K562 (cell line): Measurements from ENCODE around the gene RETREG1. TPM values are rescaled to one million over a fixed set of nuclear protein-coding genes. Genes with fewer than 3 reads are reported as not detected.

Source experiments
- ATAC-seq: fragments of 200-7000 bp; cut with Tn5 transposase; 3 replicates; pipeline ENCODE4 v1.9.1; 2020; ENCODE audit warnings: moderate library complexity
- BruUV-seq: library from RNA; stranded (reverse); fragments of 400-500 nt; replicated peaks from 2 replicates; lab custom pipeline; 2021; lab: Mats Ljungman, UMichigan
- CTCF ChIA-PET: fragments of 300-600 bp; formaldehyde crosslinking; extraction: SDS; loops from one replicate; lab custom pipeline; 2021; ENCODE audit warnings: low intra/inter-chr PET ratio; lab: Yijun Ruan, JAX
- POLR2A ChIA-PET: fragments of 300-600, 350-650 bp; sonication (Branson Sonifier 250); formaldehyde crosslinking; extraction: SDS; loops from one replicate; lab custom pipeline; 2021; ENCODE audit warnings: antibody characterized with exemption, inconsistent platforms; lab: Yijun Ruan, JAX
- DNase-seq, 4 experiments: peaks; one replicate each; pipeline versions ENCODE4 v3.0.0 to v3.0.0-alpha.2; 2011 to 2018; ENCODE audit warnings: low spot score in 3 of 4, mixed read lengths in 3 of 4; ENCODE audit errors: extremely low read depth in 1 of 4
- FAIRE-seq: peaks from 2 replicates; lab custom pipeline; 2011; peaks lifted over from hg19 to GRCh38; lab: Jason Lieb, UNC
- H2AFZ ChIP-seq: 2 replicates; pipeline ENCODE4 v1.6.0; 2011; ENCODE audit warnings: low read depth, low read length, control low read depth, inconsistent platforms
- H3K27ac ChIP-seq: fragments of 200-600 bp; 3 replicates; pipeline ENCODE4 v1.8.0; 2011; ENCODE audit warnings: low read depth, mild to moderate bottlenecking, control low read depth, inconsistent platforms, low read length, moderate library complexity, mixed read lengths; ENCODE audit errors: extremely low read depth
- H3K27me3 ChIP-seq, 2 experiments: fragments of 300-600 bp in 1 of 2; 2 replicates in 1 of 2; 3 replicates in 1 of 2; pipeline versions ENCODE4 v1.6.0 to v1.8.0; 2011; ENCODE audit warnings: inconsistent platforms in 2 of 2, low read length in 2 of 2, mild to moderate bottlenecking in 1 of 2, mixed read lengths in 1 of 2, moderate library complexity in 1 of 2; ENCODE audit not compliant: control insufficient read depth in 2 of 2, insufficient read depth in 2 of 2
- H3K36me3 ChIP-seq: fragments of 300-600 bp; 3 replicates; pipeline ENCODE4 v1.8.0; 2011; ENCODE audit warnings: mild to moderate bottlenecking, low read length, inconsistent platforms; ENCODE audit not compliant: control insufficient read depth, insufficient read depth
- H3K4me1 ChIP-seq, 2 experiments: fragments of 200-600 bp in 1 of 2; replicated peaks in 1 of 2; 2 replicates in 1 of 2; 3 replicates in 1 of 2; pipeline versions ENCODE4 v1.5.1 to v1.8.0; 2011; ENCODE audit warnings: inconsistent platforms in 2 of 2, low read length in 2 of 2, mild to moderate bottlenecking in 1 of 2, mixed read lengths in 1 of 2, moderate library complexity in 1 of 2; ENCODE audit not compliant: control insufficient read depth in 2 of 2, insufficient read depth in 2 of 2
- H3K4me2 ChIP-seq: 2 replicates; pipeline ENCODE4 v1.6.1; 2011; ENCODE audit warnings: low read length, control low read depth, inconsistent platforms, mixed read lengths; ENCODE audit not compliant: insufficient read depth
- H3K4me3 ChIP-seq: fragments of 200-600 bp; sonication (generic), shearing (Covaris generic); 2 replicates; pipeline ENCODE4 v1.5.1; 2016; ENCODE audit warnings: control low read depth, inconsistent platforms
- H3K79me2 ChIP-seq: fragments of 200-600 bp; 3 replicates; pipeline ENCODE4 v1.8.0; 2011; ENCODE audit warnings: low read length, inconsistent platforms; ENCODE audit not compliant: control insufficient read depth, insufficient read depth
- H3K9ac ChIP-seq, 2 experiments: 2 replicates each; pipeline versions ENCODE4 v1.6.0 to v1.6.1; 2011; ENCODE audit warnings: low read depth in 2 of 2, low read length in 2 of 2, control low read depth in 1 of 2, inconsistent platforms in 1 of 2, mild to moderate bottlenecking in 1 of 2, mixed read lengths in 1 of 2; ENCODE audit not compliant: insufficient read depth in 1 of 2
- H3K9me1 ChIP-seq: one replicate; pipeline ENCODE4 v1.6.0; 2011; ENCODE audit warnings: inconsistent platforms, mild to moderate bottlenecking, low read length, moderate library complexity; ENCODE audit not compliant: control insufficient read depth, insufficient read depth
- H3K9me3 ChIP-seq: replicated peaks from 2 replicates; pipeline ENCODE4 v1.5.1; 2011; ENCODE audit warnings: low read depth, low read length, inconsistent platforms; ENCODE audit not compliant: control insufficient read depth, insufficient read depth
- H4K20me1 ChIP-seq: replicated peaks from 2 replicates; pipeline ENCODE4 v1.6.1; 2011; ENCODE audit warnings: low read length, inconsistent platforms, mixed read lengths; ENCODE audit not compliant: control insufficient read depth, insufficient read depth
- POLR2AphosphoS5 ChIP-seq: IDR thresholded peaks from 2 replicates; pipeline ENCODE4 v1.6.1; 2011; ENCODE audit warnings: mild to moderate bottlenecking, low read depth, low read length, moderate library complexity; ENCODE audit not compliant: control insufficient read depth, insufficient read depth
- POLR2B ChIP-seq: fragments of 450-650 bp; IDR thresholded peaks from 2 replicates; pipeline ENCODE4 v1.6.1; 2018; ENCODE audit warnings: low read depth; ENCODE audit not compliant: partially characterized antibody
- RBBP5 ChIP-seq: fragments of 200-600 bp; sonication (generic); IDR thresholded peaks from 2 replicates; pipeline ENCODE4 v1.6.1; 2012; ENCODE audit warnings: borderline replicate concordance, mild to moderate bottlenecking, low read length, control low read depth, inconsistent platforms; ENCODE audit not compliant: insufficient read depth, poor library complexity, severe bottlenecking
- RERE ChIP-seq: sonication (generic); formaldehyde crosslinking; IDR thresholded peaks from 2 replicates; pipeline ENCODE4 v1.8.0; 2023; ENCODE audit warnings: missing genetic modification reagents, mild to moderate bottlenecking, borderline replicate concordance
- USF2 ChIP-seq: sonication (generic); formaldehyde crosslinking; IDR thresholded peaks from 2 replicates; pipeline ENCODE4 v1.5.0; 2020; ENCODE audit warnings: missing genetic modification reagents
- ZNF12 ChIP-seq: sonication (generic); formaldehyde crosslinking; IDR thresholded peaks from 2 replicates; pipeline ENCODE4 v1.4.0; 2020; ENCODE audit warnings: mild to moderate bottlenecking, missing genetic modification reagents
- ZNF184 ChIP-seq: sonication (generic); formaldehyde crosslinking; IDR thresholded peaks from 2 replicates; pipeline ENCODE4 v1.5.0; 2020; ENCODE audit warnings: missing genetic modification reagents
- WGBS: fragments of 100-300 bp; shearing (Covaris generic); methylation state at CpG from one replicate; pipeline ENCODE4 v1.1.6; 2016; ENCODE audit warnings: low coverage, mixed read lengths; ENCODE audit not compliant: insufficient coverage; ENCODE audit errors: missing lambda C conversion rate; 5-methylcytosine and 5-hydroxymethylcytosine counted together
- in situ Hi-C: fragments of 300-500 bp; cut with MboI; formaldehyde crosslinking; loops from 4 replicates; pipeline ENCODE4 v1.15.0; 2018; ENCODE audit warnings: inconsistent platforms, mixed read lengths
- intact Hi-C: fragments of 100-400 bp; cut with micrococcal nuclease; formaldehyde crosslinking; loops from 2 replicates; pipeline ENCODE4 v1.14.2; 2022
- polyA plus RNA-seq, 8 experiments: library from polyadenylated mRNA; depleted of rRNA in 4 of 8; stranded (reverse) in 5 of 8; unstranded in 3 of 8; fragments of >200 nt; fragmentation: Nextera tagmentation in 2 of 8; fragmentation: Illumina TruSeq in 1 of 8; extraction: Ambion mirVana in 2 of 8; extraction: Trizol in 1 of 8; gene quantifications; 2 replicates each; pipeline versions ENCODE4 v1.2.1 to v1.2.3, GENCODE V29; 2011 to 2014; ENCODE audit warnings: inconsistent platforms in 1 of 8, missing spikeins in 1 of 8
- total RNA-seq, 7 experiments: library from RNA; depleted of rRNA in 6 of 7; stranded (reverse); fragments of >200 nt in 6 of 7; fragmentation: Illumina TruSeq in 2 of 7; extraction: Trizol in 2 of 7; gene quantifications; 2 replicates each; pipeline versions ENCODE4 v1.2.1 to v1.2.3, GENCODE V29; 2011 to 2021; ENCODE audit warnings: low replicate concordance in 1 of 7

The RETREG1 gene
- total and polyA plus RNA-seq, 9 of the 15 experiments (the other 6 are each of a cell fraction or from before 2014, with no cell fraction given) = 0.01 to 0.20 (median 0.08) TPM; not detected in 5

- POLR2A ChIA-PET = no interaction called here
- H3K36me3 ChIP-seq = no peaks in the 10 kb centered on the region
- TF ChIP-seq POLR2B = no peak
- no peak for TF ChIP-seq ZNF12 (CRISPR knock-in tag)
- TF ChIP-seq ZNF184 (CRISPR knock-in tag) = no peak
- no peak for TF ChIP-seq RBBP5
- TF ChIP-seq RERE = no peak
- no peak for TF ChIP-seq POLR2AphosphoS5
- TF ChIP-seq USF2 = no peak
- peaks cover 0 to 3% of the 10 kb centered on the region in 2 experiments; a peak in 1 of 5 replicates for H3K4me1 ChIP-seq
- ATAC-seq (no peak), DNase-seq (no peak), FAIRE-seq (no peak)
- no peak overlapping the region for H3K4me2 ChIP-seq
- no peaks in the 10 kb centered on the region for H3K79me2 ChIP-seq
- no peak overlapping the region for H2AFZ ChIP-seq
- no peak overlapping the region for H3K9ac ChIP-seq
- peaks cover 15 to 32% of the 10 kb centered on the region in 2 experiments; a peak in 4 of 5 replicates for H3K27me3 ChIP-seq
- intact Hi-C loops = no loop called here
- H4K20me1 ChIP-seq = 0 out of 2 replicates have a peak, but pooled peaks cover 3% of the 10 kb centered on the region
- no TSS peak for BruUV-seq
- 6% methylated on average over 4 of the region's 4 CpGs for WGBS
- H3K9me1 ChIP-seq = no peaks in the 10 kb centered on the region
- CTCF ChIA-PET = no interaction called here
- no peak overlapping the region for H3K4me3 ChIP-seq
- in situ Hi-C loops = no loop called here
- H3K27ac ChIP-seq = no peak overlapping the region
- H3K9me3 ChIP-seq = no peaks in the 10 kb centered on the region
Measured at GRCh38 chr5:16525651-16526050, 91.1 kb downstream of the RETREG1 start.
